Activated CD4-positive, alpha-beta T cell treated with anti-CD3 and anti-CD28 coated beads, Interleukin-2, amount 10 ng/mL, durations not matched to agents 7 days and 5 days (primary cell): Measurements from ENCODE around the gene ATF6B. TPM values are rescaled to one million over a fixed set of nuclear protein-coding genes. Genes with fewer than 3 reads are reported as not detected.
"Not testable (repeated sequence)": the region's sequence is repeated elsewhere in the genome, so short reads cannot be mapped to it uniquely, and the experiment has no call there.

Experiments used
- CTCF ChIA-PET: fragments of 350-600 bp; sonication (Branson Sonifier 250); formaldehyde crosslinking; loops from one replicate; lab custom pipeline; 2021; ENCODE audit warnings: antibody characterized with exemption; lab: Charles Lee
- POLR2A ChIA-PET: fragments of 350-600 bp; sonication (Branson Sonifier 250); formaldehyde crosslinking; loops from one replicate; lab custom pipeline; 2021; ENCODE audit warnings: antibody characterized with exemption; lab: Charles Lee
- DNase-seq: peaks from one replicate; pipeline ENCODE4 v3.0.0-alpha.2; 2020
- H3K27ac Mint-ChIP-seq: one replicate; pipeline ENCODE4 v1.8.0; 2021; ENCODE audit warnings: mild to moderate bottlenecking, moderate library complexity, mixed read lengths
- H3K27me3 Mint-ChIP-seq: one replicate; pipeline ENCODE4 v1.8.0; 2021; ENCODE audit warnings: mixed read lengths
- H3K36me3 Mint-ChIP-seq: one replicate; pipeline ENCODE4 v1.8.0; 2021; ENCODE audit warnings: low read depth, mixed read lengths
- H3K4me1 Mint-ChIP-seq: one replicate; pipeline ENCODE4 v1.8.0; 2021; ENCODE audit warnings: mixed read lengths
- H3K4me3 Mint-ChIP-seq: one replicate; pipeline ENCODE4 v1.8.0; 2021; ENCODE audit warnings: mild to moderate bottlenecking, moderate library complexity, mixed read lengths
- H3K9me3 Mint-ChIP-seq: one replicate; pipeline ENCODE4 v1.8.0; 2021; ENCODE audit warnings: mixed read lengths
- total RNA-seq, 2 experiments: library from RNA; stranded (reverse); gene quantifications; one replicate each; pipeline ENCODE4 v1.2.3, GENCODE V29; 2021

ATF6B gene
- total RNA-seq, 2 experiments from 2014 or later: 141 to 142 TPM

DNA sequence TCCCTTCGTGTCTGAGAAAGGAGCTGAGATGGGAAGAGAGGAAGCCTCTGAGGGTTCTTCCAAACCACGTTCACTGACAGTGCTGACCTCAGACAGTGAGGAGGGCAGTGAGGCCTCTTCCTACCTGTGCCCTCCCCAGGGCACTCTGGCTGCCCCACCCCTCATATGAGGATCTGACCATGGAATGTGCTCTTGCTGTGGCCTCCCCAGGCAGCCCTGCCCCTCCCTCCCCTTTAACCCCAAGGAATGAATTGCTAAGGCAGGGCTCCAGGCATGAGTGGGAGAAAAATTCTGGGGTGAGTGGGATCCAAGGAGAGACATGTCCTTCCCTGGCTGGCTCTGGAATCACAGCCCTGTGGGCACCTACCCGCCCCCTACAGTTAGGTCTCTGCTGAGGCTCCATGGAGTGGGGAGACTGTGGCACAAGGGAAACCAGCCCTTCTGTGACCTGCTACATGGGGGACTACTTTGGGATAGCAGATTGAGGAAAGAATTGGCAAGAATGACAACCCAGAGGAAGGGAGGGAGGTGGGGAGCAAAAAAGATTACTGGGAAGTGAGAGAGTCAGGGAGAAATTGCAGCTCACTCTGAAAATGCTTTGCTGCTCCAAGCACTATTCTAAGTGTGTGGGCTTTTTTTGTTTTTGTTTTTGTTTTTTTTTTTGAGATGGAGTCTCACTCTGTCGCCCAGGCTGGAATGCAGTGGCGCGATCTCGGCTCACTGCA is 48.3 kb downstream of the ATF6B start:
- CTCF ChIA-PET: interaction anchor here (0.6 kb wide), 1 partner anchor 914 kb away, joined by 3 read pairs; no protein-coding TSS in a partner anchor
- Mint-ChIP-seq H3K36me3 (no peaks in the 10 kb centered on the region), H3K9me3 (no peaks in the 10 kb centered on the region), H3K4me1 (no peaks in the 10 kb centered on the region), H3K27me3 (peaks cover 8% of the 10 kb centered on the region), H3K27ac (no peak overlapping the region), H3K4me3 (no peak overlapping the region)
- DNase-seq: no peak
- POLR2A ChIA-PET: interaction anchor here (0.6 kb wide), 1 partner anchor 725 kb away, joined by 3 read pairs; no protein-coding TSS in a partner anchor

DNA sequence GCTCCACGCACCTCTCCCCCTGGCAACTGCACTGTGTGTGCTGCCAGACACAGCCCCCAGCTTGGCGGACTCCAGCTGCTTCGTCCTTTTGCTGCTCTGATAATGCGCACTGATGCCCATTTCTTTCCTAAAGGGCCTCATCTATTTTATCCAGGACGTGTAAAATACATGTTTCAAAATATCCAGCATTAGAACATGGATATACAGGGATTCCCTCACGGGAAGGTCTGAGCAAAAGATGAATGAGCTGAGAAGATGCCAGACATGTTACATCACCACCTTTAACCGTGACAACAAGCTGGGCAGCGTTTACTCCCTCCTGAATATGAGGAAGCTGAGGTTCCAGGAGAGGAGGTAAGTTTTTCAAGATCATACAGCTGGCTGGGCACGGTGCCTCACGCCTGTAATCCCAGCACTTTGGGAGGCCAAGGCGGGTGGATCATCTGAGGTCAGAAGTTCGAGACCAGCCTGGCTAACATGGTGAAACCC is 51.7 kb downstream of the ATF6B start:
- POLR2A ChIA-PET: no interaction called here
- H3K27ac Mint-ChIP-seq: no peak overlapping the region
- no peaks in the 10 kb centered on the region for H3K27me3 Mint-ChIP-seq
- H3K4me3 Mint-ChIP-seq: no peak overlapping the region
- no peaks in the 10 kb centered on the region for H3K9me3 Mint-ChIP-seq
- CTCF ChIA-PET: no interaction called here
- no peak for DNase-seq
- H3K36me3 Mint-ChIP-seq: no peaks in the 10 kb centered on the region
- no peaks in the 10 kb centered on the region for H3K4me1 Mint-ChIP-seq

DNA sequence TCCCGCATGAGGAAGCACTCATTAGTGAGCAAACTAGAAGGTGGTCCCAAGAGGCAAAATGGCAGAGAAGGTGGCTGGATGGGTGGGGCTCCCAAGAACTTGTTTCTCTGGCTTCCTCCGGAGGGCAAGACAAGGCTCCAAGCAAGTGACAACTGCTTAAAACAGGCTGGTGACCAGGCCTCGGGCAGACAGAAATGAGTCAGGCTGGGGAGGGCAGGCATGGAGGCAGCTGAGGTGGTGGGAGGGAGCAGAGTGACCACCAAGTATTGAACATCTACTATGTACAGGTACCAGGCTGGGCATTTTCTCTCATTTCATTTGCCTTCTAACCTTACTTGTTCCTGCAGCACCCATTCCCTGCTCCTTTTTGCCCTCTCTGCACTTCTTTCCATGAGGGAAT is 52.3 kb downstream of the ATF6B start:
- Mint-ChIP-seq H3K27ac (no peak overlapping the region), H3K36me3 (no peaks in the 10 kb centered on the region), H3K27me3 (no peaks in the 10 kb centered on the region), H3K9me3 (no peaks in the 10 kb centered on the region), H3K4me3 (no peak overlapping the region), H3K4me1 (no peaks in the 10 kb centered on the region)
- no peak for DNase-seq
- ChIA-PET POLR2A (no interaction called here), CTCF (no interaction called here)

DNA sequence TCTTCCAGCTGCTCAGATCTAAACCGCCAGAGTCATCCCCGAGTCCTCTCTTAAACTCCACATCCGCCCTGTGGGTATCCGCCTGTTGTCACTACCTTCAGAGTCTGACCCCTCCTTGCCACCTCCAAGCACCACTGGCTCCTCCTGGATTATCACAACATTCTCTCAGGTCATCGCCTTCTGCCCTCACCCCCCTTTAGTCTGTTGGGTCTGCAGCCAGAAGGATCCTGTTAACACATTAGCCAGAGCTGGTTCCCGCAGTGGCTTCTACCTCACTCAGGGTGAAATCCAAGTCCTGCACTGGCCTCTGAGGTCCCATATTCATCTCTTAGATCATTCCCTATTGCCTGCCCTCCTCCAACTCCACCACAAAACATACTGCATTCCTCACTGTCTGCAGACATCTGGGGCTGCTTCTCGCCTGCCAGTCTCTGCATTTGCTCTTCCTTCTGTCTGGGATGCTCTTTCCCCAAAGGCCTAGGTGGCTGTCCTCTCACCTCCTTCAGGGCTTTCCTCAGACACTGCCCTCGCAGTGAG is 53.0 kb downstream of the ATF6B start:
- H3K36me3 Mint-ChIP-seq: no peaks in the 10 kb centered on the region
- DNase-seq: no peak
- no peak overlapping the region for H3K4me3 Mint-ChIP-seq
- no peak overlapping the region for H3K27ac Mint-ChIP-seq
- no peaks in the 10 kb centered on the region for H3K4me1 Mint-ChIP-seq
- POLR2A ChIA-PET: no interaction called here
- CTCF ChIA-PET: no interaction called here
- H3K27me3 Mint-ChIP-seq: no peaks in the 10 kb centered on the region
- no peaks in the 10 kb centered on the region for H3K9me3 Mint-ChIP-seq

GRCh38 chr6:32073613-32074012 is 54.4 kb downstream of the ATF6B start:
- Mint-ChIP-seq H3K9me3 (no peaks in the 10 kb centered on the region), H3K36me3 (no peaks in the 10 kb centered on the region), H3K27ac (no peak overlapping the region), H3K27me3 (no peaks in the 10 kb centered on the region), H3K4me1 (no peaks in the 10 kb centered on the region), H3K4me3 (no peak overlapping the region)
- CTCF ChIA-PET: interaction anchor here (0.7 to 1.0 kb wide), 2 partner anchors 13 to 898 kb away, joined by 3 read pairs; no protein-coding TSS in a partner anchor
- DNase-seq: no peak
- POLR2A ChIA-PET: no interaction called here

GRCh38 chr6:32073101-32073500 is 54.9 kb downstream of the ATF6B start:
- CTCF ChIA-PET: interaction anchor here (0.7 to 1.0 kb wide), 2 partner anchors 14 to 899 kb away, joined by 3 read pairs; no protein-coding TSS in a partner anchor
- H3K36me3 Mint-ChIP-seq: no peaks in the 10 kb centered on the region
- H3K4me3 Mint-ChIP-seq: no peak overlapping the region
- DNase-seq: no peak
- POLR2A ChIA-PET: no interaction called here
- H3K27me3 Mint-ChIP-seq: no peaks in the 10 kb centered on the region
- no peaks in the 10 kb centered on the region for H3K9me3 Mint-ChIP-seq
- H3K4me1 Mint-ChIP-seq: no peaks in the 10 kb centered on the region
- H3K27ac Mint-ChIP-seq: no peak overlapping the region

DNA sequence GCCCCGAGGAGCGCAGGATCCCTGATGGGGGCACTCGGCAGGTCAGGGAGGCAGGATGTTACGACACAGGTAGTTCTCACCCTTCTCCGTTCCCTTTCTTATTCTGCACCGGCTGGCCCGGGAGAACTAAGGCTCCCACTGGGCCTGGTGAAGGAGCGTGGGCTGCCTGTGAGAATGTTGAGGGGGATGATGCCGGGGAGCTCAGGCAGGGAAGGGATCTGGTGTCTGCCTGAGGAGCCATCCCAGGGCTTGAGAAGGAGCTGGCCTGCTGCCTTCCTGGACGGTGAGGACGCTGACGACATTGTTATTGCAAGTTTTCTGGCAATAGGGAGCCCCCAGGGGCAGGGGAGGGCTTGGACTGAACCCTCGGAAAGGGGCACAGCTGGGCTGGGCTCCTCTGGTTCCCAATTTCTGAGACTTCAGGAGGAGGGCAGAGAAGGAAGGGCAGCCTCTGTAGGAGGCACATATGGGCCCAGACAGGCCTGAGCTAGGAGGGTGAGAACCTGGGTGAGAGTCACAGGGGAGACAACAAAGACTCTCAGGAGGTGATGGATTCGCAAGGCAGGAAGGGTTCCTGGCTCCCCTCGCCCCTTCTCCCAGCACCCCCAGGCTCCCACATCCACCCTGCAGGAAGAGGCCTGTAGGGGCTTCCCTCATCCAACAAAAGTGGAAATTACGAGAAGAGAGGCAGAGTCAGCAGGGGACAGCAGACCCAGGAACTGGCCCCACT is 57.1 kb downstream of the ATF6B start:
- CTCF ChIA-PET: interaction anchor here (0.6 kb wide), 1 partner anchor 1884 kb away, joined by 4 read pairs; no protein-coding TSS in a partner anchor
- Mint-ChIP-seq H3K4me3 (no peak overlapping the region), H3K27me3 (no peaks in the 10 kb centered on the region), H3K4me1 (no peaks in the 10 kb centered on the region), H3K9me3 (no peaks in the 10 kb centered on the region), H3K27ac (no peak overlapping the region), H3K36me3 (no peaks in the 10 kb centered on the region)
- DNase-seq: no peak
- POLR2A ChIA-PET: no interaction called here

- H3K4me1 Mint-ChIP-seq: no peaks in the 10 kb centered on the region
- H3K27me3 Mint-ChIP-seq: no peaks in the 10 kb centered on the region
- no peaks in the 10 kb centered on the region for H3K9me3 Mint-ChIP-seq
- no peak overlapping the region for H3K4me3 Mint-ChIP-seq
- POLR2A ChIA-PET: no interaction called here
- no peaks in the 10 kb centered on the region for H3K36me3 Mint-ChIP-seq
- H3K27ac Mint-ChIP-seq: no peak overlapping the region
- no peak for DNase-seq
- CTCF ChIA-PET: no interaction called here
Measured at GRCh38 chr6:32069878-32070515, 58.0 kb downstream of the ATF6B start.

GRCh38 chr6:32069460-32069859 is 58.6 kb downstream of the ATF6B start:
- no peak for DNase-seq
- no peaks in the 10 kb centered on the region for H3K27me3 Mint-ChIP-seq
- no peak overlapping the region for H3K4me3 Mint-ChIP-seq
- no peaks in the 10 kb centered on the region for H3K9me3 Mint-ChIP-seq
- H3K36me3 Mint-ChIP-seq: no peaks in the 10 kb centered on the region
- CTCF ChIA-PET: no interaction called here
- H3K4me1 Mint-ChIP-seq: no peaks in the 10 kb centered on the region
- POLR2A ChIA-PET: no interaction called here
- no peak overlapping the region for H3K27ac Mint-ChIP-seq

DNA sequence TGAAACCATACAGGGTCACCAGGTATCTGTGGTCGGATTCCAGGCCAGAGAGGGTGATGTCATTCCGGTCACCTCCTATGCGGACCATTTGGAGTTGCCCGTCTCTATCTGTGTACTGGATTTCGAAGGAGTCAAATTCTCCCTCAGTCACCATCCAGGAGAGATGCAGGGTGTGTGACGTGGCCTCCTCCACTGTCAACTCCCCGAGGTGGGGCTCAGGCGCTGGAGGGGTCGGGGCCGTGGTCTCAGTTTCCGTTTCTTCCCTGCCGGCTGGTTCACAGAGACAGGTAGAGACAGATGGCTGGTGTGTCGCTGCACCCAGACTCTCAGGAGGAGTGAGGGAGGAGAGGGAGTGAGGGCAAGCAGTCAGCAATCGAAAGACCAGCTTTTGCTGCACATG is 59.2 kb downstream of the ATF6B start:
- no peak overlapping the region for H3K4me3 Mint-ChIP-seq
- POLR2A ChIA-PET: no interaction called here

DNA sequence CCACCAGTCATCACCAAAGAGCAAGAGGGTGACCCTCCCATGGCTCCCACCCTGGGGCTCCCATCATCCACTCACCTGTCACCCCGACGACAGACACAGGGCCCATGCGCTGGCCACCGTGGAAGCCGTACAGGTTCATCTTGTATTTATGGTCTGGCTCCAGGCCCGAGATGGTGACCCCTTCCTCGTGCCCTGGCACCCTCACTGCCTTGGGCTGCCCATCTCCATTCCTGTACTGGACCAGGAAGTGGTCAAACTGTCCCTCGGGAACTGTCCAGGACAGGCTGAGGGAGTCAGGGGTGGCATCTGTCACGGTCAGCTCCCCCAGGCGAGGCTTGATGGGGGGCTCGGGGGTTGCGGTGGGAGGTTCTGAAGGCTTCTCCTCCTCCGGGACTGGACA is 59.7 kb downstream of the ATF6B start:
- CTCF ChIA-PET, H3K4me3 Mint-ChIP-seq, H3K36me3 Mint-ChIP-seq, H3K4me1 Mint-ChIP-seq, H3K27ac Mint-ChIP-seq, DNase-seq, H3K9me3 Mint-ChIP-seq, POLR2A ChIA-PET, H3K27me3 Mint-ChIP-seq: not testable (repeated sequence)

More for the DNA sequence above, 59.2 kb downstream of the ATF6B start:
- no peak for DNase-seq
- CTCF ChIA-PET: no interaction called here
- H3K9me3 Mint-ChIP-seq: no peaks in the 10 kb centered on the region
- H3K27me3 Mint-ChIP-seq: no peaks in the 10 kb centered on the region
- H3K4me1 Mint-ChIP-seq: no peaks in the 10 kb centered on the region
- no peaks in the 10 kb centered on the region for H3K36me3 Mint-ChIP-seq
- no peak overlapping the region for H3K27ac Mint-ChIP-seq

- DNase-seq, H3K27me3 Mint-ChIP-seq, POLR2A ChIA-PET, H3K9me3 Mint-ChIP-seq, H3K36me3 Mint-ChIP-seq, H3K4me1 Mint-ChIP-seq, CTCF ChIA-PET, H3K27ac Mint-ChIP-seq, H3K4me3 Mint-ChIP-seq: not testable (repeated sequence)
Measured at GRCh38 chr6:32067521-32067920, 60.5 kb downstream of the ATF6B start.
